ENCODE results near the gene GRID1. TPM values are rescaled to one million over a fixed set of nuclear protein-coding genes. Genes with fewer than 3 reads are reported as not detected.

Gene GRID1
- total RNA-seq, 1 experiment from 2014 or later: 5.6 TPM

DNA sequence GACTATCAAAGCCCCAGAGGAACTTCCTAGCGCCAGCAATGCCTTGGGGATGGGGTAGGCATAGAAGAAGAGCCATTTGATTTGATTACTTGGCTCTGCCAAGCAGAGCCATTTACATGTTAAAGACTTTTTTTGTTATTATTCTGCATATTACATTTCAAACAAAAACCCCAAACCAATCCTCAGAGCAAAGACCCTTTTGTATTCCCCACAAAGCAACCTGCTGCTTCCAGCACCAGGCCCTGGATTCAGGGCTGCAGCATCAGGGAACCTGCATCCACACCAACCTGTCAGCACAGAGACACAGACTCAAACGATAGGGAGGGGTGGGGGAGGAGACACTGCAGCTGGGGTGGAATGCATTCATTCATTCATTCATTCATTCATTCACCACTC is 73.2 kb downstream of the GRID1 start:
- no peaks in the 10 kb centered on the region for H4K20me1 ChIP-seq (ENCODE audit: insufficient read depth)
- H3K4me2 ChIP-seq (ENCODE audit: low read length): no peak overlapping the region
- ChIA-PET RAD21 (ENCODE audit: low non-redundant PET in 1 of 2, low total read pairs in 2 of 2, uncharacterized antibody in 2 of 2, unreplicated experiment in 2 of 2) (no interaction called here), POLR2A (no interaction called here), CTCF (no interaction called here)
- TF ChIP-seq ZNF274 (IDR thresholded peaks at IDR 0.05; ENCODE audit: low read depth, low read length): no peak
- TF ChIP-seq EGR1 (IDR thresholded peaks at IDR 0.05; ENCODE audit: low read depth): no peak
- TF ChIP-seq POLR2AphosphoS5 (IDR thresholded peaks at IDR 0.05; ENCODE audit: low read depth, low read length): no peak
- TF ChIP-seq JUND (IDR thresholded peaks at IDR 0.05): no peak
- TF ChIP-seq EZH2 (IDR thresholded peaks at IDR 0.05): no peak
- no peak overlapping the region for H3K9ac ChIP-seq (ENCODE audit: low read length)
- no peak overlapping the region for H3K27ac ChIP-seq (ENCODE audit: low read depth, low read length)
- H3K4me3 ChIP-seq (replicated peaks in 1 of 2; ENCODE audit: low read depth in 1 of 2, low read length in 2 of 2): no peak overlapping the region
- no peaks in the 10 kb centered on the region for H3K4me1 ChIP-seq (ENCODE audit: control insufficient read depth in 1 of 2, insufficient read depth in 2 of 2, low read length in 2 of 2)
- H2AFZ ChIP-seq (ENCODE audit: low read depth, low read length, poor library complexity, severe bottlenecking): no peak overlapping the region
- no peak for DNase-seq (ENCODE audit: low read depth, low spot score)
- H3K79me2 ChIP-seq (ENCODE audit: insufficient read depth, low read length): no peaks in the 10 kb centered on the region
- ATAC-seq: no peak
- no peaks in the 10 kb centered on the region for H3K36me3 ChIP-seq (ENCODE audit: control insufficient read depth in 1 of 2, insufficient read depth in 2 of 2, low read length in 2 of 2)
- no peaks in the 10 kb centered on the region for H3K9me2 ChIP-seq (ENCODE audit: insufficient read depth)
- no peaks in the 10 kb centered on the region; the same call in 1 of the 2 replicates for H3K27me3 ChIP-seq (ENCODE audit: insufficient read depth, low read length)
- intact Hi-C loops (cut with micrococcal nuclease): no loop called here
- H3K9me3 ChIP-seq (ENCODE audit: control insufficient read depth in 1 of 2, insufficient read depth in 1 of 2, low read depth in 1 of 2, low read length in 2 of 2): no peaks in the 10 kb centered on the region
- BruUV-seq (replicated peaks): no TSS peak

DNA sequence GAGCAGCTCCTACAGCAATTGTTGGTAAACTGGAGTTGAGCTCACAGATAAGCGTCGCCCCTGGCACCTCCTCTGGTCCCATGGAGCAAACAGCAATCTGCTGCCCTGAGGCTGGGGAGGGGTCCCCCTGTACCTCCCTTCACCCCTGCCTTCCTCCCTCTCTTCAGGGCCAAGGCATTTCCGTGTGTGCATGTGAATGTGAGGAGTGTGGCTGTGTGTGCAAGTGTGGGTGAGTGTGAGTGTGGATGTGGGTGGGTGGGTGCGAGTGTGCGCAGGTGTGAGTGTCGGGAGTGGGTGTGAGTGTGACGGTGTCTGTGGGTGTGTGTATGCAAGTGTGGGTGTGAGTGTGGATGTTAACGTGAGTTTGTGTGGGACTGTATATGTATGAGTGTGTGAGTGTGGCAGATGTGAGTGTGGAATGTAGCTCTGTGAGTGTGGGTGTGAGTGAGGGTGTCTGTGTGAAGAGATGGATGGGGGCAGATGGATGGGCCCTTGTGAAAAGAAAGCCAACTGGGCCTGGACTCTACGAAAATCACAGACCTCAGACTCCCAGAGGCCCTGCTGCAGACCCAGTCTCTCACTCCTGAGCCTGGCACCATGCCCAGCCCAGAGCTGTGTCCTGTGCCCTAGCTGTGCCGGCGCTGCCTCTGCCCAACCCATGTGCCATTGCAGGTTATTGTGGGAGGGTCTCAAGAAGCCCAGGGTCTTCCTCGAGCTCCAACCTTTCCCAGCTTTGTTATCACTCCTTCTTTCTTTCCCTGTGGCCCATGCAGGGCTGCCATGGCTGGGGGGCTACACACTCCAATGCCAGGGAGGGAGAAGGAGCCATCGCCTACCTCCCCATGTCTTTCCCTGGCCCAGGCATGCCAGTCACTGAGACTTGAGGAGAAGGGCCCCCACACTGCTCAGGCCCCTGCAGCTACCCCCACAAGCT is 73.9 kb downstream of the GRID1 start:
- no peak overlapping the region for H3K27ac ChIP-seq (ENCODE audit: low read depth, low read length)
- H3K27me3 ChIP-seq (ENCODE audit: insufficient read depth, low read length): no peaks in the 10 kb centered on the region; the same call in 1 of the 2 replicates
- DNase-seq (ENCODE audit: low read depth, low spot score) (no peak), ATAC-seq (no peak)
- no peaks in the 10 kb centered on the region for H3K79me2 ChIP-seq (ENCODE audit: insufficient read depth, low read length)
- ChIA-PET RAD21 (ENCODE audit: low non-redundant PET in 1 of 2, low total read pairs in 2 of 2, uncharacterized antibody in 2 of 2, unreplicated experiment in 2 of 2) (interaction anchor here in 1 of 2 experiments (0.6 kb wide), 1 partner anchor 49 kb away, joined by 3 read pairs; no protein-coding TSS in a partner anchor), CTCF (interaction anchor here (1.2 kb wide), 1 partner anchor 297 kb away, joined by 4 read pairs; no protein-coding TSS in a partner anchor), POLR2A (no interaction called here)
- TF ChIP-seq EZH2phosphoT487 (IDR thresholded peaks at IDR 0.05; ENCODE audit: borderline replicate concordance) (no peak), YY1 (IDR thresholded peaks at IDR 0.05; ENCODE audit: extremely low read depth, insufficient replicate concordance, low read depth, low read length) (no peak)
- no peak overlapping the region for H3K4me3 ChIP-seq (replicated peaks in 1 of 2; ENCODE audit: low read depth in 1 of 2, low read length in 2 of 2)
- H3K36me3 ChIP-seq (ENCODE audit: control insufficient read depth in 1 of 2, insufficient read depth in 2 of 2, low read length in 2 of 2): no peaks in the 10 kb centered on the region
- no TSS peak for BruUV-seq (replicated peaks)
- no peaks in the 10 kb centered on the region for H3K4me1 ChIP-seq (ENCODE audit: control insufficient read depth in 1 of 2, insufficient read depth in 2 of 2, low read length in 2 of 2)
- intact Hi-C loops (cut with micrococcal nuclease): no loop called here
- H3K9me3 ChIP-seq (ENCODE audit: control insufficient read depth in 1 of 2, insufficient read depth in 1 of 2, low read depth in 1 of 2, low read length in 2 of 2): no peaks in the 10 kb centered on the region
- no peaks in the 10 kb centered on the region for H4K20me1 ChIP-seq (ENCODE audit: insufficient read depth)
- no peak overlapping the region for H3K4me2 ChIP-seq (ENCODE audit: low read length)
- no peak overlapping the region for H3K9ac ChIP-seq (ENCODE audit: low read length)
- H3K9me2 ChIP-seq (ENCODE audit: insufficient read depth): no peaks in the 10 kb centered on the region
- no peak overlapping the region for H2AFZ ChIP-seq (ENCODE audit: low read depth, low read length, poor library complexity, severe bottlenecking)

Data from HCT116 (cell line).